Measurements from ENCODE around the gene TRPM1. TPM values are rescaled to one million over a fixed set of nuclear protein-coding genes. Genes with fewer than 3 reads are reported as not detected.

Gene TRPM1
- polyA plus RNA-seq, 3 donors, result 0.03 to 0.04 TPM; not detected in 1

GRCh38 chr15:31005660-31006059 is 95.9 kb downstream of the TRPM1 start:
- no peak overlapping the region for H3K4me3 ChIP-seq (replicated peaks in 1 of 3; ENCODE audit: low read depth in 2 of 3, low read length in 3 of 3)
- no peaks in the 10 kb centered on the region for H3K9me3 ChIP-seq (replicated peaks in 1 of 2; ENCODE audit: control insufficient read depth in 1 of 2, insufficient read depth in 1 of 2, low read length in 2 of 2)
- no peaks in the 10 kb centered on the region for H4K20me1 ChIP-seq (ENCODE audit: insufficient read depth, low read length)
- H3K9me3 Mint-ChIP-seq, result no peaks in the 10 kb centered on the region
- WGBS (ENCODE audit: insufficient coverage), result no CpG with 5 or more reads among the region's 2 CpGs
- DNase-seq, result no peak
- intact Hi-C loops (cut with micrococcal nuclease), result no loop called here
- H3K4me3 Mint-ChIP-seq, result peak overlapping the region in 1 of 2 donors; percentile 56
- H3K36me3 Mint-ChIP-seq, result no peaks in the 10 kb centered on the region
- H3K4me1 ChIP-seq (ENCODE audit: control insufficient read depth in 1 of 2, insufficient read depth in 2 of 2, low read length in 2 of 2), result peaks cover 17 to 22% of the 10 kb centered on the region in 2 donors
- peaks cover 5 to 7% (median 7%) of the 10 kb centered on the region in 3 donors for H3K27me3 Mint-ChIP-seq (ENCODE audit: low read depth in 3 of 3)
- no peak overlapping the region for H2AFZ ChIP-seq (ENCODE audit: insufficient read depth, low read depth, low read length, poor library complexity, severe bottlenecking)
- peaks cover 0 to 2% of the 10 kb centered on the region in 2 donors for H3K27me3 ChIP-seq (ENCODE audit: control insufficient read depth in 2 of 2, insufficient read depth in 2 of 2, low read length in 2 of 2)
- H3K4me2 ChIP-seq (replicated peaks; ENCODE audit: extremely low read depth, low read length, poor library complexity, severe bottlenecking), result no peak overlapping the region
- H3K27ac ChIP-seq (ENCODE audit: low read depth in 1 of 2, low read length in 2 of 2), result no peak overlapping the region
- no peaks in the 10 kb centered on the region for H3K36me3 ChIP-seq (replicated peaks in 1 of 2; ENCODE audit: control insufficient read depth in 1 of 2, insufficient read depth in 2 of 2, low read length in 2 of 2)
- peaks cover 27% of the 10 kb centered on the region for H3K4me1 Mint-ChIP-seq
- no peak overlapping the region for H3K27ac Mint-ChIP-seq
- TF ChIP-seq CTCF (IDR thresholded peaks at IDR 0.05), result no peak
- no peaks in the 10 kb centered on the region for H3K79me2 ChIP-seq (ENCODE audit: insufficient read depth, low read length)
- H3K9ac ChIP-seq (ENCODE audit: insufficient read depth, low read length, poor library complexity, severe bottlenecking), result no peak overlapping the region

DNA sequence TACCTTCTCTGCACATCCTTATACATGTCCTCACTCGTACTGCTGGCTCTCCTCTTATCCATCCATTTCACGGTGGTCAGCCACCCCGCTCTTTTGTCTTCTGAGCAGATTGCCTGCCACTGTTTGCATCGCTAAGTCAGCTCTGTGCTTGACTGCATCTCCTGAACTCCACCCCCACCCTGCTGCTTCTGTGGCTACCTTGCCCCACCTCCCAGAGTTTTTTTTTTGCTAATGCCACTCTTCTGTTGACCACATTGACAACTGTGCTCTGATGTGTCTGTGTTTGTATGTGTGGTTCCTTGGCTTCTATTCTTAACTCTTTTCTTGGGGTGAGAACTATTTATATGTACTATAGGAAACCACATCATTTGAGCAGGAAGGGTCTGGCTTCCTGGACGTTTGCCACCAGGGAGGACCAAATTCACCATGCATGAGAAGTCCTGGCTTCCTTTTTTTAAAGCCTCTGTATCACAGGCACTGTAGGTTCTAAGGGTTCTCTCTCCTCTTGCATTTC is 97.2 kb downstream of the TRPM1 start:
- Histone ChIP-seq H4K20me1 (ENCODE audit: insufficient read depth, low read length) (no peaks in the 10 kb centered on the region), H3K36me3 (replicated peaks in 1 of 2; ENCODE audit: control insufficient read depth in 1 of 2, insufficient read depth in 2 of 2, low read length in 2 of 2) (no peaks in the 10 kb centered on the region), H3K27me3 (ENCODE audit: control insufficient read depth in 2 of 2, insufficient read depth in 2 of 2, low read length in 2 of 2) (peaks cover 0 to 2% of the 10 kb centered on the region in 2 donors), H3K27ac (ENCODE audit: low read depth in 1 of 2, low read length in 2 of 2) (no peak overlapping the region), H2AFZ (ENCODE audit: insufficient read depth, low read depth, low read length, poor library complexity, severe bottlenecking) (no peak overlapping the region), H3K9me3 (replicated peaks in 1 of 2; ENCODE audit: control insufficient read depth in 1 of 2, insufficient read depth in 1 of 2, low read length in 2 of 2) (no peaks in the 10 kb centered on the region), H3K4me2 (replicated peaks; ENCODE audit: extremely low read depth, low read length, poor library complexity, severe bottlenecking) (peak overlapping the region; percentile 55), H3K9ac (ENCODE audit: insufficient read depth, low read length, poor library complexity, severe bottlenecking) (no peak overlapping the region), H3K4me3 (replicated peaks in 1 of 3; ENCODE audit: low read depth in 2 of 3, low read length in 3 of 3) (peak overlapping the region in 1 of 3 experiments; percentile 39), H3K79me2 (ENCODE audit: insufficient read depth, low read length) (no peaks in the 10 kb centered on the region), H3K4me1 (ENCODE audit: control insufficient read depth in 1 of 2, insufficient read depth in 2 of 2, low read length in 2 of 2) (peaks cover 17 to 22% of the 10 kb centered on the region in 2 donors)
- no peaks in the 10 kb centered on the region for H3K9me3 Mint-ChIP-seq
- WGBS (ENCODE audit: insufficient coverage), result 0% methylated on average over 3 of the region's 5 CpGs
- peak overlapping the region in 1 of 2 donors; percentile 87 for H3K4me3 Mint-ChIP-seq
- no peaks in the 10 kb centered on the region for H3K36me3 Mint-ChIP-seq
- H3K4me1 Mint-ChIP-seq, result peaks cover 27% of the 10 kb centered on the region
- intact Hi-C loops (cut with micrococcal nuclease), result no loop called here
- TF ChIP-seq CTCF (IDR thresholded peaks at IDR 0.05), result no peak
- peak overlapping the region in 4 of 7 donors; percentile 22 to 65 (median 33) for H3K27ac Mint-ChIP-seq
- H3K27me3 Mint-ChIP-seq (ENCODE audit: low read depth in 3 of 3), result peaks cover 7 to 8% (median 7%) of the 10 kb centered on the region in 3 donors
- DNase-seq, result peak; percentile 16 to 32 (median 32)
